Uterus (tissue), 4 donors: ENCODE measurements around the gene MOCS3. TPM values are rescaled to one million over a fixed set of nuclear protein-coding genes. Genes with fewer than 3 reads are reported as not detected.

Experiments
- DNase-seq, 2 donors: peaks; one replicate each; pipeline ENCODE4 v3.0.0-alpha.2; 2019 to 2020
- H3K27ac ChIP-seq, 2 donors: fragments of 200-600 bp; sonication (generic); 1 replicate in 1 of 2; 2 replicates in 1 of 2; pipeline ENCODE4 v1.5.1; 2016 to 2018
- H3K27me3 ChIP-seq, 2 donors: fragments of 200-600 bp; sonication (generic); one replicate each; pipeline ENCODE4 v1.5.1; 2018 to 2019; ENCODE audit warnings: control low read depth in 1 of 2
- H3K36me3 ChIP-seq, 2 donors: fragments of 200-600 bp; sonication (generic); one replicate each; pipeline ENCODE4 v1.5.1; 2019; ENCODE audit warnings: control low read depth in 1 of 2
- H3K4me1 ChIP-seq, 2 donors: fragments of 200-600 bp; sonication (generic); one replicate each; pipeline ENCODE4 v1.5.1; 2018 to 2019; ENCODE audit warnings: control low read depth in 1 of 2
- H3K4me3 ChIP-seq, 2 donors: fragments of 200-600 bp; sonication (generic); 1 replicate in 1 of 2; 2 replicates in 1 of 2; pipeline ENCODE4 v1.5.1; 2018 to 2019; ENCODE audit warnings: mild to moderate bottlenecking in 1 of 2
- H3K9me3 ChIP-seq, 2 donors: fragments of 200-600 bp; sonication (generic); one replicate each; pipeline ENCODE4 v1.5.1; 2019; ENCODE audit warnings: control low read depth in 1 of 2
- CTCF ChIP-seq, 4 experiments: fragments of 200-600 bp in 2 of 4; fragments of 450-650 bp in 2 of 4; sonication (generic) in 2 of 4; IDR thresholded peaks; one replicate each; pipeline ENCODE4 v1.5.1; 2016 to 2019; ENCODE audit warnings: antibody characterized with exemption in 4 of 4, mild to moderate bottlenecking in 2 of 4, moderate library complexity in 1 of 4
- POLR2A ChIP-seq, 2 donors: fragments of 450-650 bp; IDR thresholded peaks; one replicate each; pipeline ENCODE4 v1.6.1; 2016; ENCODE audit warnings: antibody characterized with exemption in 2 of 2, mild to moderate bottlenecking in 1 of 2, moderate library complexity in 1 of 2
- intact Hi-C: fragments of 100-400 bp; cut with DNase I; formaldehyde crosslinking; loops from one replicate; pipeline ENCODE4 v1.15.1; 2023; ENCODE audit warnings: low total_unique reads
- total RNA-seq, 4 donors: library from RNA; depleted of rRNA in 3 of 4; stranded (reverse); fragments of >200 nt in 3 of 4; gene quantifications; one replicate each; pipeline versions ENCODE4 v1.1.0 to v1.2.4, GENCODE V29; 2014 to 2023
- donor health status: DM: yes; HTN: yes; CAD: no.

The MOCS3 gene
- total RNA-seq, 4 donors from 2014 or later: 0.59 to 8.2 (median 5.9) TPM

- Histone ChIP-seq H3K9me3 (no peaks in the 10 kb centered on the region), H3K4me3 (peak overlapping the region; percentile 59 to 80), H3K36me3 (no peaks in the 10 kb centered on the region), H3K27me3 (no peaks in the 10 kb centered on the region), H3K4me1 (peaks cover 7% of the 10 kb centered on the region in 2 donors), H3K27ac (peak overlapping the region; percentile 98 to 99)
- no peak for DNase-seq
- intact Hi-C loops: no loop called here
- no peak for TF ChIP-seq CTCF (IDR thresholded peaks at IDR 0.05)
- TF ChIP-seq POLR2A (IDR thresholded peaks at IDR 0.05): no peak
These were observed 26.6 kb upstream of the MOCS3 start for GRCh38 chr20:50932016-50932485.

- Histone ChIP-seq H3K9me3 (no peaks in the 10 kb centered on the region), H3K4me1 (peaks cover 0 to 7% of the 10 kb centered on the region in 2 donors), H3K36me3 (no peaks in the 10 kb centered on the region), H3K27me3 (no peaks in the 10 kb centered on the region), H3K27ac (peak overlapping the region in 1 of 2 donors; percentile 99), H3K4me3 (no peak overlapping the region)
- intact Hi-C loops: no loop called here
- DNase-seq: no peak
- TF ChIP-seq POLR2A (IDR thresholded peaks at IDR 0.05) (no peak), CTCF (IDR thresholded peaks at IDR 0.05) (no peak)
These were observed 25.8 kb upstream of the MOCS3 start for GRCh38 chr20:50932691-50933280.

GRCh38 chr20:50933589-50933988 lies 25.0 kb upstream of the MOCS3 start:
- no peaks in the 10 kb centered on the region for H3K36me3 ChIP-seq
- H3K27me3 ChIP-seq: no peaks in the 10 kb centered on the region
- H3K9me3 ChIP-seq: no peaks in the 10 kb centered on the region
- no peak overlapping the region for H3K27ac ChIP-seq
- intact Hi-C loops: no loop called here
- peaks cover 0 to 7% of the 10 kb centered on the region in 2 donors for H3K4me1 ChIP-seq
- H3K4me3 ChIP-seq: no peak overlapping the region
- DNase-seq: no peak
- TF ChIP-seq CTCF (IDR thresholded peaks at IDR 0.05) (no peak), POLR2A (IDR thresholded peaks at IDR 0.05) (no peak)

GRCh38 chr20:50943069-50943468 lies 15.5 kb upstream of the MOCS3 start:
- no peak for DNase-seq
- Histone ChIP-seq H3K4me3 (no peak overlapping the region), H3K9me3 (no peaks in the 10 kb centered on the region), H3K4me1 (no peaks in the 10 kb centered on the region), H3K36me3 (peaks cover 0 to 5% of the 10 kb centered on the region in 2 donors), H3K27me3 (no peaks in the 10 kb centered on the region), H3K27ac (no peak overlapping the region)
- intact Hi-C loops: no loop called here
- TF ChIP-seq CTCF (IDR thresholded peaks at IDR 0.05) (no peak), POLR2A (IDR thresholded peaks at IDR 0.05) (no peak)

- no peak for DNase-seq
- no peaks in the 10 kb centered on the region for H3K27me3 ChIP-seq
- intact Hi-C loops: no loop called here
- peaks cover 0 to 5% of the 10 kb centered on the region in 2 donors for H3K36me3 ChIP-seq
- no peak overlapping the region for H3K4me3 ChIP-seq
- no peaks in the 10 kb centered on the region for H3K4me1 ChIP-seq
- no peak overlapping the region for H3K27ac ChIP-seq
- H3K9me3 ChIP-seq: no peaks in the 10 kb centered on the region
- TF ChIP-seq POLR2A (IDR thresholded peaks at IDR 0.05) (no peak), CTCF (IDR thresholded peaks at IDR 0.05) (no peak)
These were observed 10.4 kb upstream of the MOCS3 start for GRCh38 chr20:50948132-50948785.
